Keratinocyte (primary cell): Measurements from ENCODE around the gene CCT6B. TPM values are rescaled to one million over a fixed set of nuclear protein-coding genes. Genes with fewer than 3 reads are reported as not detected.

ENCODE experiments used
- DNase-seq: peaks from one replicate; pipeline ENCODE4 v3.0.0-alpha.2; 2011; ENCODE audit warnings: low read depth, missing footprints, low spot score
- FAIRE-seq: peaks from 2 replicates; lab custom pipeline; 2011; peaks lifted over from hg19 to GRCh38; lab: Jason Lieb, UNC
- H2AFZ ChIP-seq: 2 replicates; pipeline ENCODE4 v1.6.0; 2012; ENCODE audit warnings: low read length, control low read depth, inconsistent platforms; ENCODE audit not compliant: control insufficient read depth
- H3K27ac ChIP-seq: 2 replicates; pipeline ENCODE4 v1.5.1; 2011; ENCODE audit warnings: low read length; ENCODE audit not compliant: control insufficient read depth, insufficient read depth
- H3K27me3 ChIP-seq: 3 replicates; pipeline ENCODE4 v1.6.0; 2011; ENCODE audit warnings: low read length; ENCODE audit not compliant: control insufficient read depth, insufficient read depth; ENCODE audit errors: extremely low read depth
- H3K36me3 ChIP-seq, 2 experiments: 2 replicates in 1 of 2; 3 replicates in 1 of 2; pipeline ENCODE4 v1.5.1; 2011; ENCODE audit warnings: low read length in 2 of 2, mild to moderate bottlenecking in 1 of 2; ENCODE audit not compliant: control insufficient read depth in 2 of 2, insufficient read depth in 2 of 2; ENCODE audit errors: extremely low read depth in 1 of 2
- H3K4me1 ChIP-seq: 3 replicates; pipeline ENCODE4 v1.5.1; 2011; ENCODE audit warnings: low read length; ENCODE audit not compliant: control insufficient read depth, insufficient read depth; ENCODE audit errors: extremely low read depth
- H3K4me2 ChIP-seq: 3 replicates; pipeline ENCODE4 v1.6.0; 2011; ENCODE audit warnings: low read depth, low read length; ENCODE audit not compliant: control insufficient read depth, insufficient read depth; ENCODE audit errors: extremely low read depth
- H3K4me3 ChIP-seq, 3 experiments: fragments of 200-600 bp in 1 of 3; sonication (generic) in 1 of 3; 2 replicates in 2 of 3; 3 replicates in 1 of 3; pipeline ENCODE4 v1.5.1; 2011 to 2016; ENCODE audit warnings: low read length in 3 of 3, mild to moderate bottlenecking in 3 of 3, control low read depth in 2 of 3, inconsistent platforms in 1 of 3, low read depth in 1 of 3, mixed read lengths in 1 of 3, mixed run types in 1 of 3, moderate library complexity in 1 of 3; ENCODE audit not compliant: control insufficient read depth in 2 of 3, insufficient read depth in 2 of 3; ENCODE audit errors: extremely low read depth in 1 of 3
- H3K79me2 ChIP-seq: 2 replicates; pipeline ENCODE4 v1.6.0; 2012; ENCODE audit warnings: low read length; ENCODE audit not compliant: control insufficient read depth, insufficient read depth
- H3K9ac ChIP-seq: 3 replicates; pipeline ENCODE4 v1.6.0; 2011; ENCODE audit warnings: low read length; ENCODE audit not compliant: control insufficient read depth, insufficient read depth; ENCODE audit errors: extremely low read depth
- H3K9me1 ChIP-seq: 3 replicates; pipeline ENCODE4 v1.6.0; 2011; ENCODE audit warnings: low read length; ENCODE audit not compliant: control insufficient read depth, insufficient read depth; ENCODE audit errors: extremely low read depth
- H3K9me3 ChIP-seq: 2 replicates; pipeline ENCODE4 v1.5.1; 2012; ENCODE audit warnings: low read depth, low read length; ENCODE audit not compliant: control insufficient read depth
- H4K20me1 ChIP-seq: 3 replicates; pipeline ENCODE4 v1.6.0; 2011; ENCODE audit warnings: low read length; ENCODE audit not compliant: control insufficient read depth, insufficient read depth; ENCODE audit errors: extremely low read depth
- EZH2 ChIP-seq: IDR thresholded peaks from one replicate; pipeline ENCODE4 v1.6.1; 2012; ENCODE audit warnings: inconsistent platforms, mild to moderate bottlenecking, low read length, moderate library complexity
- dilution Hi-C: fragments of 300-500 bp; cut with MboI; formaldehyde crosslinking; loops from one replicate; pipeline ENCODE4 v1.7.0; 2020; ENCODE audit warnings: low sequenced_read_pairs; ENCODE audit not compliant: extremely low pct_ligation_motif_present
- polyA plus RNA-seq, 5 experiments: library from polyadenylated mRNA; depleted of rRNA in 3 of 5; stranded (reverse) in 3 of 5; stranded (forward) in 1 of 5; unstranded in 1 of 5; fragments of >200 nt; gene quantifications; 1 replicate in 1 of 5; 2 replicates in 3 of 5; 3 replicates in 1 of 5; pipeline versions ENCODE4 v1.2.1 to v1.2.3, GENCODE V29; 2011 to 2012; ENCODE audit warnings: missing spikeins in 2 of 5, low read depth in 1 of 5, low replicate concordance in 1 of 5
- TF ChIP-seq, protein P1 (sequence below), 3 experiments: IDR thresholded peaks in 1 of 3; conservative IDR thresholded peaks in 1 of 3; optimal IDR thresholded peaks in 1 of 3; 2 replicates in 2 of 3; 3 replicates in 1 of 3; pipeline versions ENCODE3 to v1.5.1; 2011; ENCODE audit warnings: low read length in 3 of 3, mild to moderate bottlenecking in 3 of 3, moderate library complexity in 2 of 3, control low read depth in 1 of 3, inconsistent platforms in 1 of 3; ENCODE audit not compliant: insufficient read depth in 2 of 3; ENCODE audit errors: extremely low read depth in 1 of 3

Gene CCT6B
- polyA plus RNA-seq, 1 donor (not counting 4 experiments of a cell fraction or from before 2014, with no cell fraction given): 1.1 TPM

DNA sequence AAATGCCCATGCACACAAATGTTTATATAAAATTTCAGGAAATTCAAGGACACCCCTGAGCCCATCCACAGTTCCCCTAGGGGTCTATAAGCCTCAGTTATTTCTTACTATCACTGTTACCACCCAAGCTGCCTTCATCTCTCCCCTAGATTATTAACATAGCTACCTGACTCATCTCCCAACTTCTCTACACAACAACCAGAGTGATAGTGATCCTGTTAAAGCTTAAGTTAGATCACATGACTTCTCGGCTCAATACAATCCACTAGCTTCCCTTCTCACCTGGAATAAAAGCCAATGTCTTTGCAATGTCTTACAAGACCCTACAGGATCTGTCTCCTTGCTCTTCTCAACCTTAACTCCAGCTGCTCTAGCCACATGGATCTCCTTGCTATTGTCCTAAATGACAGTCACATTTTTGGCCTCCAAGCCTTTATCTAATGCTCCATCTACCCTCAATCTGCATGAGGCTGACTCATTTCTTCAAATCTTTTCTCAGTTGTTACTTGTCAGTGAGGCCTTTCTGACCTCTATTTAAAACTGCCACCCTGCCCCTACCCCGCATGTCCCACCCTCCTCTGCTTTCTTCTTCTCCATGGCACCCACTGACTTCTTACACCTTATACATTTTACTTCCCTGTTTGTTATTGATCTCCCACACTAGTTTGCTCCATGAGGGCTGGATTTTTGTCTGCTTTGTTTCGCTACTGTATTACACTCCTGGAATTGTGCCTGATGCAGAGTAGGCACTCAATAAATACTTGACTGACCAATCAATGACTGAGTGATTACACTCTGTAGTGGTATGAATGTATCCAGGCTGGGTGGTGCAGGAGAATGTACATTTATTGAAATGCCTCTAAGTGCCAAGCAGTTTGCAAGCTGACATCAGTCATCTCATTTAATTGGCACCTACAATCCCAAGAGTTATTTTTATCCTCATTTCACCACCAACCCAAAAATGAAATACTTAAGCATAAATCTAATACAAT is 13.8 kb upstream of the CCT6B start:
- H2AFZ ChIP-seq: no peak overlapping the region

DNA sequence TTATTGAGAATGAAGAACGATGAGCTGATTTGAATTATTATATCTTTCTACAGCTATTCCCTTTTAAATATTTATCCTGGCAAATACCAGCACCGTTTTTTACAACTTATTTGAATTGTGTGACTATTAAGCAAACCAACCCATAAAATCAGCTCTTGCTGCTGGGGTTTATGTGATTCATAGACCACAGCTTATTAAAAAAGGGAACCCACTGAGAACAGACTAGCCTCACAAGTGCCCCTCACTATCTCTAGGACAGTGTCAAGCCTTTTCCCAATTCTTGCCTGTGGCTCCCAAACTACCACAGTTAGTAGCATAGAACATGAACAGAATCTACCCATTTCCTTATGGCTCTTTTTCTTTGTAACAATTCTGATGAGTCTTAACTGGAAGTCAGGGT is 12.9 kb upstream of the CCT6B start:
- dilution Hi-C loops: no loop called here
- Histone ChIP-seq H3K4me1 (peaks cover 2% of the 10 kb centered on the region), H3K27ac (no peak overlapping the region), H3K9me3 (no peaks in the 10 kb centered on the region), H3K9ac (no peak overlapping the region), H3K4me3 (no peak overlapping the region), H3K27me3 (no peaks in the 10 kb centered on the region), H4K20me1 (no peaks in the 10 kb centered on the region), H3K9me1 (no peaks in the 10 kb centered on the region), H3K36me3 (no peaks in the 10 kb centered on the region), H2AFZ (no peak overlapping the region), H3K79me2 (no peaks in the 10 kb centered on the region), H3K4me2 (no peak overlapping the region)
- TF ChIP-seq, protein P1, sequence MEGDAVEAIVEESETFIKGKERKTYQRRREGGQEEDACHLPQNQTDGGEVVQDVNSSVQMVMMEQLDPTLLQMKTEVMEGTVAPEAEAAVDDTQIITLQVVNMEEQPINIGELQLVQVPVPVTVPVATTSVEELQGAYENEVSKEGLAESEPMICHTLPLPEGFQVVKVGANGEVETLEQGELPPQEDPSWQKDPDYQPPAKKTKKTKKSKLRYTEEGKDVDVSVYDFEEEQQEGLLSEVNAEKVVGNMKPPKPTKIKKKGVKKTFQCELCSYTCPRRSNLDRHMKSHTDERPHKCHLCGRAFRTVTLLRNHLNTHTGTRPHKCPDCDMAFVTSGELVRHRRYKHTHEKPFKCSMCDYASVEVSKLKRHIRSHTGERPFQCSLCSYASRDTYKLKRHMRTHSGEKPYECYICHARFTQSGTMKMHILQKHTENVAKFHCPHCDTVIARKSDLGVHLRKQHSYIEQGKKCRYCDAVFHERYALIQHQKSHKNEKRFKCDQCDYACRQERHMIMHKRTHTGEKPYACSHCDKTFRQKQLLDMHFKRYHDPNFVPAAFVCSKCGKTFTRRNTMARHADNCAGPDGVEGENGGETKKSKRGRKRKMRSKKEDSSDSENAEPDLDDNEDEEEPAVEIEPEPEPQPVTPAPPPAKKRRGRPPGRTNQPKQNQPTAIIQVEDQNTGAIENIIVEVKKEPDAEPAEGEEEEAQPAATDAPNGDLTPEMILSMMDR (optimal IDR thresholded peaks at IDR 0.05 in 1 of 3, IDR thresholded peaks at IDR 0.05 in 1 of 3, conservative IDR thresholded peaks at IDR 0.05 in 1 of 3; ENCODE audit: extremely low read depth in 1 of 3, insufficient read depth in 2 of 3, low read length in 3 of 3): no peak
- TF ChIP-seq EZH2: no peak
- no peak for FAIRE-seq
- no peak for DNase-seq

More for the DNA sequence above, 13.8 kb upstream of the CCT6B start:
- Histone ChIP-seq H3K9me3 (no peaks in the 10 kb centered on the region), H3K36me3 (no peaks in the 10 kb centered on the region), H3K27ac (no peak overlapping the region), H3K9me1 (no peaks in the 10 kb centered on the region), H3K4me3 (no peak overlapping the region), H3K9ac (no peak overlapping the region), H3K4me1 (peaks cover 9% of the 10 kb centered on the region), H4K20me1 (no peaks in the 10 kb centered on the region), H3K27me3 (no peaks in the 10 kb centered on the region), H3K4me2 (no peak overlapping the region), H3K79me2 (no peaks in the 10 kb centered on the region)
- DNase-seq (no peak), FAIRE-seq (no peak)
- dilution Hi-C loops: no loop called here
- TF ChIP-seq EZH2: no peak
- TF ChIP-seq, protein P1 (optimal IDR thresholded peaks at IDR 0.05 in 1 of 3, IDR thresholded peaks at IDR 0.05 in 1 of 3, conservative IDR thresholded peaks at IDR 0.05 in 1 of 3; ENCODE audit: extremely low read depth in 1 of 3, insufficient read depth in 2 of 3, low read length in 3 of 3): no peak
